Lung (tissue), 12 donors: ENCODE results near the gene FOXP1. TPM values are rescaled to one million over a fixed set of nuclear protein-coding genes. Genes with fewer than 3 reads are reported as not detected.

Source experiments
- ATAC-seq: fragments of 200-7000 bp; cut with Tn5 transposase; one replicate; pipeline ENCODE4 v1.9.1; 2020; ENCODE audit warnings: moderate number of reproducible peaks; ENCODE audit not compliant: insufficient read depth, low FRiP score
- DNase-seq, 3 donors: peaks; one replicate each; pipeline ENCODE4 v3.0.0-alpha.2; 2013 to 2017
- H3K27ac ChIP-seq, 2 donors: one replicate each; pipeline ENCODE4 v1.5.1; 2013; ENCODE audit warnings: mild to moderate bottlenecking in 2 of 2, moderate library complexity in 2 of 2, control low read depth in 1 of 2, inconsistent platforms in 1 of 2, low read depth in 1 of 2, low read length in 1 of 2
- H3K27me3 ChIP-seq, 3 donors: one replicate each; pipeline ENCODE4 v1.5.1; 2013; ENCODE audit warnings: low read length in 2 of 3; ENCODE audit not compliant: control insufficient read depth in 3 of 3, insufficient read depth in 3 of 3
- H3K36me3 ChIP-seq, 4 donors: one replicate each; pipeline ENCODE4 v1.5.1; 2013; ENCODE audit warnings: low read length in 4 of 4, mild to moderate bottlenecking in 1 of 4, moderate library complexity in 1 of 4; ENCODE audit not compliant: control insufficient read depth in 4 of 4, insufficient read depth in 4 of 4
- H3K4me1 ChIP-seq, 5 donors: one replicate each; pipeline ENCODE4 v1.5.1; 2013; ENCODE audit warnings: low read length in 5 of 5, mild to moderate bottlenecking in 2 of 5, moderate library complexity in 1 of 5; ENCODE audit not compliant: control insufficient read depth in 5 of 5, insufficient read depth in 5 of 5
- H3K4me3 ChIP-seq: one replicate; pipeline ENCODE4 v1.5.1; 2013; ENCODE audit warnings: mild to moderate bottlenecking, control low read depth, moderate library complexity
- H3K9ac ChIP-seq, 2 donors: one replicate each; pipeline ENCODE4 v1.5.1; 2013; ENCODE audit warnings: low read length in 2 of 2, control low read depth in 1 of 2; ENCODE audit not compliant: insufficient read depth in 1 of 2
- H3K9me3 ChIP-seq, 4 donors: one replicate each; pipeline ENCODE4 v1.5.1; 2013; ENCODE audit warnings: low read length in 3 of 4, mild to moderate bottlenecking in 1 of 4, moderate library complexity in 1 of 4; ENCODE audit not compliant: control insufficient read depth in 4 of 4, insufficient read depth in 3 of 4
- CTCF ChIP-seq: IDR thresholded peaks from 2 replicates; pipeline ENCODE4 v1.5.1; 2012; ENCODE audit warnings: mild to moderate bottlenecking; ENCODE audit errors: control extremely low read depth, extremely low read depth
- WGBS, 2 donors: extraction: QIAGEN DNeasy Blood & Tissue Kit; methylation state at CpG; one replicate each; pipeline ENCODE4 v1.1.7; 2013; 5-methylcytosine and 5-hydroxymethylcytosine counted together
- polyA plus RNA-seq, 2 donors: library from polyadenylated mRNA; stranded (reverse); fragments of 200-250 nt; gene quantifications; one replicate each; pipeline ENCODE4 v1.2.1, GENCODE V29; 2013
- total RNA-seq, 2 donors: library from RNA; depleted of rRNA in 1 of 2; stranded (reverse); fragments of >200 nt in 1 of 2; gene quantifications; one replicate each; pipeline ENCODE4 v1.2.1, GENCODE V29; 2014 to 2021
- donor health status: control.
- donor health status: control.
- donor health status: Bipolar disorder and iron deficiency.
- donor health status: healthy.
- donor health status: DM: yes; HTN: yes; CAD: no.

Gene FOXP1
- total and polyA plus RNA-seq, 4 donors: 13.8 to 287 (median 73.9) TPM

GRCh38 chr3:71087143-71088018 is 496.1 kb downstream of the FOXP1 start:
- Histone ChIP-seq H3K27ac (no peak overlapping the region), H3K27me3 (no peaks in the 10 kb centered on the region), H3K9ac (no peak overlapping the region), H3K9me3 (no peaks in the 10 kb centered on the region), H3K4me3 (no peak overlapping the region), H3K4me1 (peaks cover 0 to 6% (median 0%) of the 10 kb centered on the region in 5 donors), H3K36me3 (peaks cover 0 to 3% (median 0%) of the 10 kb centered on the region in 4 donors)
- 53 to 61% methylated on average over 9 of the region's 9 CpGs for WGBS, 2 donors
- TF ChIP-seq CTCF: no peak
- DNase-seq (no peak), ATAC-seq (no peak)

DNA sequence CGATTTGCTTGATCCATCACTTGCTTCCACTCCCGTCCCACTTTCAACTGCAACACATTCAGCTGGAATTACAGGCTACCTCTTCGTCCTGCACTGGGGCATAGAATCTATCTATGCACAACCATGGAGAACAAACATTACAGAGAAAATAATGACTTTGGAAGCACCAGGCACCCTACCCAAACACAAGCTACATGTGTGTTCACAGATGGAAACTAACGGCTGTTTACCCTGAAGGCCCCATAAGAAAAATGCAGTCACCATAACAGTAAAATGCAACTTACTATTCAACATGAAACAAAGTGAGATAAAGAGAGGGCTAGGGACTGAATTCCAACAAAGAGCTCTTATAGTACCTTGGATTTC is 496.8 kb downstream of the FOXP1 start:
- no peaks in the 10 kb centered on the region for H3K9me3 ChIP-seq
- H3K27me3 ChIP-seq: no peaks in the 10 kb centered on the region
- H3K4me3 ChIP-seq: no peak overlapping the region
- 94% methylated on average over 4 of the region's 4 CpGs for WGBS, 2 donors
- DNase-seq (no peak), ATAC-seq (no peak)
- H3K4me1 ChIP-seq: peaks cover 0 to 6% (median 0%) of the 10 kb centered on the region in 5 donors
- H3K36me3 ChIP-seq: peaks cover 0 to 3% (median 0%) of the 10 kb centered on the region in 4 donors
- H3K9ac ChIP-seq: no peak overlapping the region
- no peak for TF ChIP-seq CTCF
- no peak overlapping the region for H3K27ac ChIP-seq

GRCh38 chr3:71083726-71084131 is 499.8 kb downstream of the FOXP1 start:
- Histone ChIP-seq H3K9ac (no peak overlapping the region), H3K36me3 (no peaks in the 10 kb centered on the region), H3K4me3 (no peak overlapping the region), H3K27me3 (no peaks in the 10 kb centered on the region), H3K27ac (no peak overlapping the region), H3K4me1 (peaks cover 0 to 14% (median 0%) of the 10 kb centered on the region in 5 donors), H3K9me3 (no peaks in the 10 kb centered on the region)
- WGBS, 2 donors: 82 to 87% methylated on average over 3 of the region's 3 CpGs
- DNase-seq (no peak), ATAC-seq (no peak)
- no peak for TF ChIP-seq CTCF
